GM04503 (cell line): ENCODE measurements around the gene MMP2.

Source experiments
- DNase-seq: peaks from one replicate; pipeline ENCODE4 v3.0.0-alpha.2; 2012; ENCODE audit warnings: low read depth

MMP2 gene

DNA sequence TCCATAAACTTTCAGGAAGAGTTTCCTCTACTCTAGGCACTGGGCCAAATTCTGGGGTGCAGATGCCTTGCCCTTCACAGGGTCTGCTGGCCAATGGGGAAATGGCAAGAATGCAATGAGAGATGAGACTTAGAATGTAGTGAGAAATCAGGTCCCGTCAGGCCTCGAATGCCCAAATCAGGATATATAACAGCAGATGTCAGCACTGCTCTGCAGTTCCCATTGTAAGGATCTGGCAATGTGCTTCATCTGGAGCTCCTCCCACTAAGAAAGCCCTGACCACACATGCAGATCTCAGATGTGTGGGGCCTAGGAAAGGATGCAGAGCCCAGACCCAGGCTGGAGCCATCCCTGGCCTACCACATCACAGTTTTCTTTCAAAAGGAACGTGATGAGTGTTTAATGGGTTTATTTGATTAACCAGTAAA lies 16.0 kb downstream of the MMP2 start:
- DNase-seq = peak; percentile 91

GRCh38 chr16:55495616-55496289 lies 16.8 kb downstream of the MMP2 start:
- peak; percentile 94 for DNase-seq

DNA sequence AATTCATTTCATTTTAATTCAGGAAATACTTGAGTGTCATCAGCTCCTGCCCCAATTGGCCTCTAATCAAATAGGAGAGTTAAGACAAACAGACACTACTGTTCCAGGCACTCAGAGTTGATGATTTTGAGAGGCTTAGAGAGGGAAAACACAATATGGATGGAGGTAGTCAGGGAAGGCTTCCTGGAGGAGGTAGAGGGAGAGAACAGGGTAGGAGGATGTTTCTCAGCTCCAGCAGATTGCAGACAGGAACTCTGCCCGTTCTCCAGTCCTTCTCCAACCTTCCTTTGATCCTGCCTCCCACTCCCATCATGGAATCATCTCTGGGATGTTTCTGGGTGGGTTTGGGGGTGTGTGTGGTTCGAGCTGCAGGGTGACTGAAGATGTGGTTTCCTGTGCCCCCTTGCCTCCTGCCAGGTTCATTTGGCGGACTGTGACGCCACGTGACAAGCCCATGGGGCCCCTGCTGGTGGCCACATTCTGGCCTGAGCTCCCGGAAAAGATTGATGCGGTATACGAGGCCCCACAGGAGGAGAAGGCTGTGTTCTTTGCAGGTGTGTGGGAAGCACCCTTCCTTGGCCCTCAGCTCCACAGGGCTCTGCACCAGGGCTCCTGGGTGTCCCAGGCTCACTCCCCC lies 17.6 kb downstream of the MMP2 start:
- no peak for DNase-seq

DNA sequence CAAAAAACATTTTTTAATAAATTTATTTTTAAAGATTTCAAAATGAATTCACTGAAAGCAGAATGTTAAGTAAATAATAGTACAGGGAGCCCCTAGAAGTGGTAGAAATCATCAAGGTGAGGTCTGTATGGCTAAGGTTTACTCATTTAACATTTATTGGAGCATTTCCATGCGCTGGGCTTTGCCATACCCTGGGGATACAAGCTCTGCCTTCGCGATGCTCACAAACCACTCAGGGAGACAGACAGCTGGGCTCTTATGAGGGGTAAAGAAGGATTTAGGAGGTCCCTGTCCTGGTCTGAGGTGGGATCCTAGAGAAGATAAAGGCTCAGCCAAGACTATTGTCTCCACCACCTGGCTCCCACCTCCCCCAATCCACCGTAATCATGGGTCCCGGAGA lies 18.6 kb downstream of the MMP2 start:
- no peak for DNase-seq

GRCh38 chr16:55498101-55498500 lies 19.1 kb downstream of the MMP2 start:
- no peak for DNase-seq

GRCh38 chr16:55499281-55499680 lies 20.3 kb downstream of the MMP2 start:
- no peak for DNase-seq

- peak; percentile 98 for DNase-seq
Observed at GRCh38 chr16:55499951-55500529, 21.0 kb downstream of the MMP2 start.

DNA sequence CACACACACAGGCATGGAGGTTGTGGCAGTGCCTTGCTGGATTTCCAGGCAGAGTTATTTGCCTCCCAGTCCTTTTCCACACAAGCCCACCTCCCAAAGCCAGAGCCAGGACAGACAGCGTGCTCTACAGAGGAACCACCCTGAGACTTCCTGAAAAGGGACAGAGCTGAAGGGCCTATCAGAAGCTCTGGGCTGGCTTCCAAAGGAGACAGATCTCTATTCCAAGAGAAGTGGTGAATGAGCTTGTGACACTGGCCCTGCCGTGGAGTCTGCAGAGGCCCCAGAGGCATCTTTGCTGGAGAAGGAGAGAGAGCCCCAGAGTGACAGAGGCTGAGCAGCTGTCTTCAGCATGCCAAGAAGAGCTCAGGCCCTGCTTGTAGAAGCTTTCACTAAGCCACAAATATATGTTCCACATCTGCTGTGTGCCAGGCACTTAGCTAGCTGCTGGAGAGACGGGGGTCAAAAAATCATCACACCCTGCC lies 21.6 kb downstream of the MMP2 start:
- DNase-seq = no peak

- DNase-seq = no peak
Observed at GRCh38 chr16:55501549-55502322, 22.7 kb downstream of the MMP2 start.

DNA sequence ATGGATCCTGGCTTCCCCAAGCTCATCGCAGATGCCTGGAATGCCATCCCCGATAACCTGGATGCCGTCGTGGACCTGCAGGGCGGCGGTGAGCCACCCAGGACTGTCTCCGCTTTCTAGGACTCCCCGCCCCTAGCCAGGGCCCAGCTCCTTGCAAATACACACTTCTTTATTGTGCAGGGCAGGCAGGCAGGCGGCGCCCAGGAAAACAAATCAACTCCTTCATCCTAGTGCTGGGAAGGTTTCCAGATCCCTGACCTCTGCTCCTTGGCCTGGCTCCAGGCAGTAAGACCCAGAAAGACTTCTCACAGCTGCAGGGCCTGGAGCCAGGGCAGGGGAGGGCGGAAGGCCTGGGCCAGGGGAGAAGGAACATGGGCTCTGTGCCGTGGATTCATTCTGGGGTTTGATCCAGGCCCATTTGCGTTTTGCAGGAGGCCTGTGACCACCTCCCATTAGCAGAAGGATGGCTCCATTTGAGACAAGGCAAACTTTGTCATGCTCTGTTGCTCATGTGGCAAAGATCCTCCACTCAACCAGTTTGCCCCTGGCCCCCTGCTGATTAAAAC lies 23.9 kb downstream of the MMP2 start:
- DNase-seq = no peak

- DNase-seq = no peak
Observed at GRCh38 chr16:55503726-55504550, 24.9 kb downstream of the MMP2 start.

DNA sequence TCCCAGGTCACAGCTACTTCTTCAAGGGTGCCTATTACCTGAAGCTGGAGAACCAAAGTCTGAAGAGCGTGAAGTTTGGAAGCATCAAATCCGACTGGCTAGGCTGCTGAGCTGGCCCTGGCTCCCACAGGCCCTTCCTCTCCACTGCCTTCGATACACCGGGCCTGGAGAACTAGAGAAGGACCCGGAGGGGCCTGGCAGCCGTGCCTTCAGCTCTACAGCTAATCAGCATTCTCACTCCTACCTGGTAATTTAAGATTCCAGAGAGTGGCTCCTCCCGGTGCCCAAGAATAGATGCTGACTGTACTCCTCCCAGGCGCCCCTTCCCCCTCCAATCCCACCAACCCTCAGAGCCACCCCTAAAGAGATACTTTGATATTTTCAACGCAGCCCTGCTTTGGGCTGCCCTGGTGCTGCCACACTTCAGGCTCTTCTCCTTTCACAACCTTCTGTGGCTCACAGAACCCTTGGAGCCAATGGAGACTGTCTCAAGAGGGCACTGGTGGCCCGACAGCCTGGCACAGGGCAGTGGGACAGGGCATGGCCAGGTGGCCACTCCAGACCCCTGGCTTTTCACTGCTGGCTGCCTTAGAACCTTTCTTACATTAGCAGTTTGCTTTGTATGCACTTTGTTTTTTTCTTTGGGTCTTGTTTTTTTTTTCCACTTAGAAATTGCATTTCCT lies 26.5 kb downstream of the MMP2 start:
- DNase-seq = no peak

- no peak for DNase-seq
Observed at GRCh38 chr16:55506083-55506482, 27.1 kb downstream of the MMP2 start.

DNA sequence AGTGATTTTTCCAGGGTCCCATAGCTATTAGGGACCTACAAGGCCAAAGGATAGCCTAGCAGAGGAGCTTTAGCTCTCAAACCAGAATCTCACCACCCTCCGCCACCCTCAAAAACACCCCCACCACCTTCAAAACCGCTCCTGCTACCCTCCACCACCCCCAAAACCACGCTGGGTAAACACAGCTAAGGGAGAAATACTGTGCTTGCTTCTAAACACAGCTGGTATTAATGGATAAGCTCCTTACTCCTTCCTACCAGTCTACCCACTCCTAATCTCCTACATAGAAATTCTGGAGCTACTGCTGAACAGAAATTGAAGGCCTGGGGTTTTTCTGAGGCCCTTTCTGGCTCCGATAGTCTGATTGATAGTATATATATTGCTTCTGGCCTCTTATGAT lies 27.7 kb downstream of the MMP2 start:
- DNase-seq = no peak

- DNase-seq = no peak
Observed at GRCh38 chr16:55508271-55508921, 29.4 kb downstream of the MMP2 start.

GRCh38 chr16:55508941-55509931 lies 30.2 kb downstream of the MMP2 start, which contains the start of gene LPCAT2:
TSS of gene LPCAT2 (plus strand) at chr16:55509072. CDS start at chr16:55509182, 110 bp downstream.
- no peak for DNase-seq

GRCh38 chr16:55510185-55510805 lies 31.3 kb downstream of the MMP2 start:
- no peak for DNase-seq

- DNase-seq = no peak
Observed at GRCh38 chr16:55512941-55513340, 33.9 kb downstream of the MMP2 start.
